NB4 (cell line): ENCODE measurements around the gene TCERG1L.
"Not testable (repeated sequence)": the region's sequence is repeated elsewhere in the genome, so short reads cannot be mapped to it uniquely, and the experiment has no call there.

ENCODE experiments used
- DNase-seq: peaks from one replicate; pipeline ENCODE4 v3.0.0; 2010; ENCODE audit warnings: low read depth
- H3K4me3 ChIP-seq: one replicate; pipeline ENCODE4 v1.5.1; 2011; ENCODE audit warnings: mild to moderate bottlenecking, low read depth, low read length, moderate library complexity
- CTCF ChIP-seq: IDR thresholded peaks from one replicate; pipeline ENCODE4 v1.5.1; 2012; ENCODE audit warnings: low read depth, low read length
- MAX ChIP-seq: IDR thresholded peaks from 2 replicates; pipeline ENCODE4 v1.6.1; 2011; ENCODE audit warnings: low read depth, low read length
- MYC ChIP-seq: IDR thresholded peaks from 2 replicates; pipeline ENCODE4 v1.6.1; 2011; ENCODE audit warnings: low read depth, low read length
- POLR2A ChIP-seq: IDR thresholded peaks from 2 replicates; pipeline ENCODE4 v1.6.1; 2011; ENCODE audit warnings: mild to moderate bottlenecking; ENCODE audit not compliant: insufficient read length; ENCODE audit errors: extremely low read depth

Gene TCERG1L

GRCh38 chr10:131179361-131179760, 132.2 kb downstream of the TCERG1L start:
- TF ChIP-seq CTCF (no peak), POLR2A (no peak), MAX (no peak), MYC (no peak)
- H3K4me3 ChIP-seq, result no peak overlapping the region
- DNase-seq, result no peak

- H3K4me3 ChIP-seq, result no peak overlapping the region
- DNase-seq, result no peak
- TF ChIP-seq MAX (no peak), MYC (no peak), POLR2A (no peak), CTCF (no peak)
Measured at GRCh38 chr10:131178521-131179331, 132.8 kb downstream of the TCERG1L start.

GRCh38 chr10:131177431-131178327, 133.8 kb downstream of the TCERG1L start:
- TF ChIP-seq MYC (no peak), MAX (no peak), POLR2A (no peak), CTCF (no peak)
- DNase-seq, result no peak

GRCh38 chr10:131176907-131177306, 134.6 kb downstream of the TCERG1L start:
- no peak overlapping the region for H3K4me3 ChIP-seq
- TF ChIP-seq POLR2A (no peak), MYC (no peak), CTCF (no peak), MAX (no peak)
- no peak for DNase-seq

More at GRCh38 chr10:131177431-131178327, 133.8 kb downstream of the TCERG1L start:
- H3K4me3 ChIP-seq, result no peak overlapping the region

GRCh38 chr10:131176324-131176723, 135.2 kb downstream of the TCERG1L start:
- DNase-seq, H3K4me3 ChIP-seq: not testable (repeated sequence)

- no peak for DNase-seq
- TF ChIP-seq MAX, result no peak
- no peak for TF ChIP-seq POLR2A
- TF ChIP-seq CTCF, result no peak
- TF ChIP-seq MYC, result no peak
- no peak overlapping the region for H3K4me3 ChIP-seq
Measured at GRCh38 chr10:131175891-131176290, 135.6 kb downstream of the TCERG1L start.
